Measurements from ENCODE around the gene MYOZ3.

MYOZ3 gene

GRCh38 chr5:150659360-150660107 lies 1.5 kb upstream of the MYOZ3 start:
- no peaks in the 10 kb centered on the region for H3K79me2 ChIP-seq (ENCODE audit: low read length)
- no peaks in the 10 kb centered on the region for H3K36me3 ChIP-seq (replicated peaks; ENCODE audit: low read depth, low read length)
- no peak overlapping the region for H2AFZ ChIP-seq (ENCODE audit: low read depth, low read length)
- H3K4me2 ChIP-seq (ENCODE audit: low read length), result no peak overlapping the region
- no peaks in the 10 kb centered on the region for H3K9me3 ChIP-seq (ENCODE audit: insufficient read depth, low read length)
- no peaks in the 10 kb centered on the region; the same call in 1 of the 2 replicates for H3K27me3 ChIP-seq (ENCODE audit: low read depth, low read length)
- no peak overlapping the region for H3K27ac ChIP-seq (ENCODE audit: low read length)
- no peaks in the 10 kb centered on the region for H4K20me1 ChIP-seq (ENCODE audit: insufficient read depth, low read length)
- peaks cover 4% of the 10 kb centered on the region; the same call in 1 of the 2 replicates for H3K4me1 ChIP-seq (ENCODE audit: low read length)
- no peak overlapping the region for H3K4me3 ChIP-seq (ENCODE audit: low read length)
- H3K9ac ChIP-seq (ENCODE audit: low read length), result no peak overlapping the region
- TF ChIP-seq EZH2phosphoT487 (IDR thresholded peaks at IDR 0.05; ENCODE audit: low read depth) (no peak), CTCF (IDR thresholded peaks at IDR 0.05; ENCODE audit: low read depth, low read length) (no peak)

DNA sequence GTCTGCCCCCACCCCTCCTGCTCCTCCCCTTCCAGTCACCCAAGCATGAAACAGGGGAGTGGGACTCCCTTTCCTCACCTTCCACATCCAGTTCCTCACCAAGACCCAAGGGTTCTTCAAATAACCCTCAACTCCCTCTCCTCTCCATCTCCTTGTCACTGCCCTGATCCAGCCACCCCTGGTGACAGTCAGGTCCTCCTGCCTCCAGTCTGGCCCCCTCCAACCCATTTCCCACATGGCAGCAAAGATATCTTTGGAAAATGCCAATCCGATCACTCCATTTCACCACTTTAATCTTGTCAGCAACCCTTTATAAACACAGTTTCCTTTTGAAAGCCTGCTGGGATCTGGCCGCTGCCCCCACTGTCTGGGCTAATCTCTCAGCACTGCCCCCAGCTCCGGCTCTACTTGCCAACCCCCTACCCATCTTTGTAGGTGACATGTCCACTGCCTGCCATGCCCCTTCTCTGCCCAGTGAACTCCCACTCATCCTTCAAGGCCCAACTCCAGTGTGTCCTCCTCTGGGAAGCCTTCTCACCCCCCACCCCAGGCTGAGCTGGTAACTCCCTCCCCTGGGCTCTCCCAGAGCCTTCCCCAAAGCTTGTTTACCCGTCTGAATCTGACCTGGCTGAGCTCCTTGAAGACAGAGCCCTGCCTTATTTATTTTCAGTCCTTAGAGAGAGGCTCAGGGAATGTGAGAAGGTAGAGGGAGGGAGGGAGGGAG lies 781 bp upstream of the MYOZ3 start:
- Histone ChIP-seq H3K27ac (ENCODE audit: low read length) (no peak overlapping the region), H3K4me3 (ENCODE audit: low read length) (no peak overlapping the region), H3K4me1 (ENCODE audit: low read length) (peaks cover 4% of the 10 kb centered on the region; the same call in 1 of the 2 replicates), H3K4me2 (ENCODE audit: low read length) (no peak overlapping the region), H4K20me1 (ENCODE audit: insufficient read depth, low read length) (no peaks in the 10 kb centered on the region), H3K36me3 (replicated peaks; ENCODE audit: low read depth, low read length) (no peaks in the 10 kb centered on the region), H3K79me2 (ENCODE audit: low read length) (no peaks in the 10 kb centered on the region), H3K9me3 (ENCODE audit: insufficient read depth, low read length) (no peaks in the 10 kb centered on the region), H2AFZ (ENCODE audit: low read depth, low read length) (no peak overlapping the region), H3K27me3 (ENCODE audit: low read depth, low read length) (peaks cover 4% of the 10 kb centered on the region), H3K9ac (ENCODE audit: low read length) (no peak overlapping the region)
- no peak for TF ChIP-seq EZH2phosphoT487 (IDR thresholded peaks at IDR 0.05; ENCODE audit: low read depth)
- TF ChIP-seq CTCF (IDR thresholded peaks at IDR 0.05; ENCODE audit: low read depth, low read length), result no peak

GRCh38 chr5:150661821-150662596 lies 958 bp downstream of the MYOZ3 start:
- Histone ChIP-seq H2AFZ (ENCODE audit: low read depth, low read length) (no peak overlapping the region), H4K20me1 (ENCODE audit: insufficient read depth, low read length) (no peaks in the 10 kb centered on the region), H3K27me3 (ENCODE audit: low read depth, low read length) (peaks cover 4% of the 10 kb centered on the region), H3K9ac (ENCODE audit: low read length) (no peak overlapping the region), H3K27ac (ENCODE audit: low read length) (no peak overlapping the region), H3K9me3 (ENCODE audit: insufficient read depth, low read length) (no peaks in the 10 kb centered on the region), H3K4me2 (ENCODE audit: low read length) (no peak overlapping the region), H3K4me3 (ENCODE audit: low read length) (no peak overlapping the region), H3K4me1 (ENCODE audit: low read length) (peaks cover 3% of the 10 kb centered on the region; the same call in 1 of the 2 replicates), H3K79me2 (ENCODE audit: low read length) (no peaks in the 10 kb centered on the region), H3K36me3 (replicated peaks; ENCODE audit: low read depth, low read length) (no peaks in the 10 kb centered on the region)
- TF ChIP-seq CTCF (IDR thresholded peaks at IDR 0.05; ENCODE audit: low read depth, low read length) (no peak), EZH2phosphoT487 (IDR thresholded peaks at IDR 0.05; ENCODE audit: low read depth) (no peak)

All from OCI-LY3 (cell line).